HG03039 (cell line): ENCODE data around the gene HRH4.

ENCODE experiments used
- ATAC-seq: cut with Tn5 transposase; IDR thresholded peaks from one replicate; pipeline ENCODE4 v1.9.1; 2021; ENCODE audit warnings: mild to moderate bottlenecking, moderate library complexity; ENCODE audit not compliant: unreplicated experiment

Gene HRH4

DNA sequence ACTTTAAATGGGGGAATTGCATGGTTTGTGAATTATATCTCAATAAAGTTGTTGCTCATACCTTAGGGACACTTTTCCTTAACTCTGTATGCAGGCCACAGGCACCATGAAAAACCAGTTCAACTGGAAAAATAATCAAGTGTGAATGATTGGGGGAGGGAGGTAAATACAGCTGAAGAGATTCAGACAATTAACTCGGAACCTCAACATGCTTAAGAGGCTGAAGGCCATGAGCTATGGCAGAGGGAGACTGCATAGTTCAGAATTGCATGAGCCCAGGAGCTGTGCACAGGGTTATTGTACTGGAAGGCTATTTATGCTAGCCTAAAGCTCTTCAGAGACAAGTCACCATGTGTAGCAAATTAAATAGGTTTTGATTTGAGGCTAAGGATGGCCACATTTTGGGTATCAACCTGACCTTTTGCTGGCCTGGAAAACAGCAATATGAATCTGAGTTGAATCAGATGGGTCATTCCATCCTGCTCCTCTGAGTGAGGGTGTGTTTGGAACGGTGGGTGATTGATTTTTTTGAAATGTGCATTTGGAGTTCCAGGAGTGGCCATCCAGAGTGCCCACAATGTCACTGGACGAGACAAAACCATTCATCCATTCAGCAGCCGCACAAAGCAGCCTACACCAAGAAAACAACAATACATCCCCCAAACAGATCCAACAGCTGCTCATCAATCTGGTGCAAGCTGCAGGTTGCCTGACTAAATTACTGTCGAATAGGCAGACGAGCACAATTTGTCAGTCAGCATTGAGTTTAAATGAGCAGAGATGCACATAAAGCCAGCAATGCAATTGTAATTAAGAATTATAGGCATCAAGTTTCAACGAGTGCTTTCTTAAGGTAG, 42.5 kb downstream of the HRH4 start:
- ATAC-seq = no peak

DNA sequence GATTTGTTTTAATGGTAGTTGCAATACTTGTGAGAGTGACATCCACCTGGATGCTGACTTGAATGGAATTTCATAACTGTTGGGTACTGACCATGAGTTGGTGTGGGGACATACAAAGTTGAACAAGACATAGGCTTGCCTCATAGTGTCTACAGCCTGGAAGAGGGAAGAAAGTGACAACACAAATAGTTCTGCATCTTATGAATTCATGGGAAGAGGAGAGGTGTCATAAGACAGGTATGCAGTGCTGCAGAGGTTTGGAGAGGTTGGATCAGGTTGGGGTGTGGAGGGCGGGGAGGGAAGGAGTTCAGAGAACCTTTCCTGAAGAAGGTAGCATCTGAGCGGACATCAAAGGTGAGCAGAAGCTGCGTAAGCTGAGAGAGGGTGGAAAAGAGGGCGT, 44.0 kb downstream of the HRH4 start:
- no peak for ATAC-seq

DNA sequence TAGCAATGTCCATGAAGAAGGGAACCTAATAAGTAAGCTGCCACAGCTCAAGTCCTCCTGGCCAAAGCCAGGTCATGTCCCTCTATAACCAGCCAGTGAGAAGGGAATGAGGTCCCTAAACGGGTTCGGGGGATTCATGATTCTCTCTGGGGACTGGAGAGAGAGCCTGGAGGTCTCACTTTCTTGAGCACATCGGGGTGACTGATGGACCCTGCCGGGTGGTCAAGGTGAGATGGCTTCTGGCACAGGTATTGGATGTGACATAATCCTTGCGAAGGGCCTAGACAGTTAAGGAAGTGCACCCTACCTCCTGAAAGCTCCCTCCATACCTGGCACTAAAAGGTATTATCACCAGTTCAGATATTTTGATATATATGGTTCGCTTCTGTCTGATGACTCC, 45.7 kb downstream of the HRH4 start:
- no peak for ATAC-seq

DNA sequence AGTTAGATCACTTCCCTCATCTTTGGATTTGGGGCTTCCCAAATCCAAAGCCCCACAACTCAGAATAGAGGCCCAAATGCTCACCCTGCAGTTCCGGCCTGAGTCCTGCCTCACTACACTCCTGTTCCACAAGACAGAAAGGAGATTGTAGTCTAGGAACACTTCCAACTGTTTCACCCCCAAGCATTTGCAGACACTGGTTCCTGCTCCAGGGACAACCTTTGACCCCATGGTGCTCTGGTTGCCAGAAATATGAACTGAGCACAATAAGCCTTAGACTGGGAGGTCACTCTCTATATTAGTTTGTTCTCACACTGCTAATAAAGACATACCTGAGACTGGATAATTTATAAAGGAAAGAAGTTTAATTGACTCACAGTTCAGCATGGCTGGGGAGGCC, 49.0 kb downstream of the HRH4 start:
- no peak for ATAC-seq

DNA sequence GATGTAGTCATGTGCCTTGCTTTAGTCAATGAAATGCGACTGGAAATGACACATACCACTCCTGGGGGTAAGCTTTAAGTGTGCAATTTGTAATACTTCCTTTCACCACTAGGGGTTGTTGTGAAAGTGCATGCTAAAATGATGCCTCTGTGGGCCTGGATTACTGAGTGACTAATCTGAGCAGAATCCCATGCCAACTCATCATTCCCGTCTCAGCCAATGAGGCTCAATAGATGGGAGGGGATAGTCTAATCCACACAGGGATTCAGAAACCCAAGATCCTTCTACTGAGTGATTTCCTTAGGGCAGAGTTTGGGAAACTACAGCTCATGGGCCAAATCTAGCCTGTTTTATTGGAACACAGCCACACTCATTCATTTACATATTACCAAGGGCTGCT, 54.0 kb downstream of the HRH4 start:
- peak; percentile 77 for ATAC-seq

DNA sequence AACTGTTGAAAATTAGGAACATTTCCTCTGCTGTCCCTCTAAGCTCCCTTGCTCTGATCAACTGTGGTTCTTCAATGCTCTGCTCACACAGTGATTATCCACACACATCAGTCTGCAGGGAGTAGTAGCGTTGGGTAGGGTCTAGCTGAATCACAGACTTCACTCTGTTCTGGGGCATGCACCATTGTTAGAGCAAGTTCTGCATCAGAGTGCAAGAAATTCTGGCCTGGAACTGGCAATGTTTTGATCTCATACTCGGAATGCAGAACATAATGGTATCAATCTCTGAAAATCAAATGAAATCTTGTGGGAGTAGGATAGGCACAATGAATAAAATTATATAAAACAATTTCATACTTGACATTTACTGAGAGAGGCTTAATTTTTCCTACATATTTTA, 55.3 kb downstream of the HRH4 start:
- ATAC-seq = no peak

DNA sequence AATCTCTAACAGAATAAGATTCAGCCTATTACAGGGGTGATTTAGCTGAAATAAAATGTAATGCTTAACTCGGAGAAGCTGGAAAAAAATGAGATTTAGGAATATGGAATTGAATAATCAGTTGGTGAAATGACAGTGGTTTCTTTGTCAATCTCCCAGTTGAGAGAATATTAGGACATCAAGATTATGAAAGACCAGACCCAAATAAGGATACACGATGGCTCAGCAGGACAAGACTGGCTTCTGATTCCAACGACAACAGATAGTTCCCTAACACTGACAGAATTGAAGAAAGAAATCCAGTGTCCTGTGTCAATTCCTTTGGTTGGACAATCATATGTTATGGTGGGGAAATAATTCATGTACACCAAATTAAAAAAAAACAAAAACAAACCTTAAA, 55.8 kb downstream of the HRH4 start:
- no peak for ATAC-seq

DNA sequence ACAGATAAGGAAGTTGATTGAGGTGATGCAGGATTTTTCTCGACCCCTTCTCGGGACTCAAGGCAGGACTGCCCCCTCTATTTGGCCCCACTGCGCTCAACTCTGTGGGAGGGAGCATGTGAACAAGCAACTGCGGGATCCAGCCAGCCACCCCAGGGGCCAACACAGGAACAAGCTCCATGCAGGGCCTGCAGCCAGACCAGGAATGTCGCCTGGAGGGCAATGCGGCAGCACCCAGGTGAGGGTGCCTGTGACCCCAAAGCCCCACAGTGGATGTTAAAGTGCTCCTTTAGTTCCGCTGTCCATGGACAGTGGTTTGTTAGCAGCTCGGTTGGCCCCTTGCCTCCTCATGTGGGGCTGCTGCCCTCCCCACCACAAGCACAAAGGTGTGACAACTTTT, 57.1 kb downstream of the HRH4 start:
- ATAC-seq = no peak

DNA sequence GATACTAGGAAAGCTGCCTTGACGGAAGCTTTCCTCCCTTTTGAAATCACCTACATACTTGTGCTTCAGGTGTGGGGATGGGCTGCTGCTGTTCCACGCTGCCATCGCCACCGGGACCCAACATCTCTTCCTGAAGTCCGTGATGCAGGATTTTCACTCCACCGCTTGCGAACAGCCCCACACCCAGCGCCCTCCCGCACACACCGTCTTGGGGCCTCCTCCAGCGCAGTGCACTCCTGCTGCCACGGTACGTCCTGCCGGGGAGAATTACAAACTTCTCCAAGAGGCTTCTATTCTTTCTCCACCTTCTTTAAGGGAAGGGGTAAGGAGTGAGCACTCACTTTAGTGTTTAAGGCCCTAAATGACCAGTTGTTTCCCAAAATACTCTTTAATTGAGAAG, 58.2 kb downstream of the HRH4 start:
- ATAC-seq = no peak
